Lower lobe of right lung (tissue), 2 donors: ENCODE data around the gene BCL3. TPM values are rescaled to one million over a fixed set of nuclear protein-coding genes. Genes with fewer than 3 reads are reported as not detected.

Experiments
- ATAC-seq, 2 donors: fragments of 200-7000 bp; cut with Tn5 transposase; one replicate each; pipeline ENCODE4 v1.9.1; 2020 to 2022; ENCODE audit warnings: mild to moderate bottlenecking in 2 of 2, moderate library complexity in 2 of 2
- DNase-seq: peaks from one replicate; pipeline ENCODE4 v3.0.0-alpha.2; 2020
- H3K27ac ChIP-seq: fragments of 200-600 bp; one replicate; pipeline ENCODE4 v1.8.0; 2022
- H3K27me3 ChIP-seq: fragments of 200-600 bp; one replicate; pipeline ENCODE4 v1.8.0; 2022; ENCODE audit warnings: low read depth
- H3K36me3 ChIP-seq: fragments of 200-600 bp; one replicate; pipeline ENCODE4 v1.8.0; 2022; ENCODE audit warnings: mild to moderate bottlenecking
- H3K4me1 ChIP-seq: fragments of 200-600 bp; one replicate; pipeline ENCODE4 v1.8.0; 2022
- H3K4me3 ChIP-seq: fragments of 200-600 bp; one replicate; pipeline ENCODE4 v1.8.0; 2022; ENCODE audit warnings: mild to moderate bottlenecking
- H3K9me3 ChIP-seq: fragments of 200-600 bp; one replicate; pipeline ENCODE4 v1.8.0; 2022
- intact Hi-C: fragments of 100-400 bp; cut with DNase I; formaldehyde crosslinking; loops from one replicate; pipeline ENCODE4 v1.11.0; 2022
- total RNA-seq: library from RNA; stranded (reverse); fragmentation: NEBNext Ultra II Directional; extraction: Animal tissue kit (Norgen Biotek cat#: 25700); gene quantifications from one replicate; pipeline ENCODE4 v1.2.1, GENCODE V29; 2021
- TF ChIP-seq, protein P1 (sequence below): fragments of 200-600 bp; IDR thresholded peaks from one replicate; pipeline ENCODE4 v1.8.0; 2022; ENCODE audit warnings: antibody characterized with exemption, mild to moderate bottlenecking
- donor health status: DM: no; HTN: yes; CAD: no; lungs with severe emphysema.

BCL3 gene
- total RNA-seq, 1 donor from 2014 or later, result 41.0 TPM

DNA sequence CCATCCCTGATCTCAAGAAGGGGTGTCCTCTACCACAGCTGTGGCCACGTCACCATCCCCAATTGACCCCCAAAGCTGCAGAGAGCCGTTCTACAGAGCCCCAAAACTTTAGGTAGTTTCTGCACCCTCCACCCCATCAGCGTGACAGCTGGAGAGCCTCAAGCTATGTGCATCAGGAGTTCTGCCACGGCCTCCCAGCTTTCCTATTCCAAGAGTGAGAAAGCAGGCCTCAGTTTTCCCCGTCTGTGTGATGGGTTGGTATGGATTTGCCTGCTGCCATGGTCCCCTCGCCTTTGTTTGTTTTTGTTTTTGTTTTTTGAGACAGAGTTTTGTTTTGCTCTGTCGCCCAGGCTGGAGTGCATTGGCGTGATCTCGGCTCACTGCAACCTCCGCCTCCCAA is 1.5 kb downstream of the BCL3 start:
- Histone ChIP-seq H3K4me1 (peaks cover 77% of the 10 kb centered on the region), H3K27ac (peak overlapping the region; percentile 92), H3K36me3 (peaks cover 23% of the 10 kb centered on the region), H3K27me3 (no peaks in the 10 kb centered on the region), H3K4me3 (peak overlapping the region; percentile 69), H3K9me3 (no peaks in the 10 kb centered on the region)
- ATAC-seq (no peak), DNase-seq (no peak)
- TF ChIP-seq, protein P1, sequence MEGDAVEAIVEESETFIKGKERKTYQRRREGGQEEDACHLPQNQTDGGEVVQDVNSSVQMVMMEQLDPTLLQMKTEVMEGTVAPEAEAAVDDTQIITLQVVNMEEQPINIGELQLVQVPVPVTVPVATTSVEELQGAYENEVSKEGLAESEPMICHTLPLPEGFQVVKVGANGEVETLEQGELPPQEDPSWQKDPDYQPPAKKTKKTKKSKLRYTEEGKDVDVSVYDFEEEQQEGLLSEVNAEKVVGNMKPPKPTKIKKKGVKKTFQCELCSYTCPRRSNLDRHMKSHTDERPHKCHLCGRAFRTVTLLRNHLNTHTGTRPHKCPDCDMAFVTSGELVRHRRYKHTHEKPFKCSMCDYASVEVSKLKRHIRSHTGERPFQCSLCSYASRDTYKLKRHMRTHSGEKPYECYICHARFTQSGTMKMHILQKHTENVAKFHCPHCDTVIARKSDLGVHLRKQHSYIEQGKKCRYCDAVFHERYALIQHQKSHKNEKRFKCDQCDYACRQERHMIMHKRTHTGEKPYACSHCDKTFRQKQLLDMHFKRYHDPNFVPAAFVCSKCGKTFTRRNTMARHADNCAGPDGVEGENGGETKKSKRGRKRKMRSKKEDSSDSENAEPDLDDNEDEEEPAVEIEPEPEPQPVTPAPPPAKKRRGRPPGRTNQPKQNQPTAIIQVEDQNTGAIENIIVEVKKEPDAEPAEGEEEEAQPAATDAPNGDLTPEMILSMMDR, result no peak
- intact Hi-C loops, result no loop called here

DNA sequence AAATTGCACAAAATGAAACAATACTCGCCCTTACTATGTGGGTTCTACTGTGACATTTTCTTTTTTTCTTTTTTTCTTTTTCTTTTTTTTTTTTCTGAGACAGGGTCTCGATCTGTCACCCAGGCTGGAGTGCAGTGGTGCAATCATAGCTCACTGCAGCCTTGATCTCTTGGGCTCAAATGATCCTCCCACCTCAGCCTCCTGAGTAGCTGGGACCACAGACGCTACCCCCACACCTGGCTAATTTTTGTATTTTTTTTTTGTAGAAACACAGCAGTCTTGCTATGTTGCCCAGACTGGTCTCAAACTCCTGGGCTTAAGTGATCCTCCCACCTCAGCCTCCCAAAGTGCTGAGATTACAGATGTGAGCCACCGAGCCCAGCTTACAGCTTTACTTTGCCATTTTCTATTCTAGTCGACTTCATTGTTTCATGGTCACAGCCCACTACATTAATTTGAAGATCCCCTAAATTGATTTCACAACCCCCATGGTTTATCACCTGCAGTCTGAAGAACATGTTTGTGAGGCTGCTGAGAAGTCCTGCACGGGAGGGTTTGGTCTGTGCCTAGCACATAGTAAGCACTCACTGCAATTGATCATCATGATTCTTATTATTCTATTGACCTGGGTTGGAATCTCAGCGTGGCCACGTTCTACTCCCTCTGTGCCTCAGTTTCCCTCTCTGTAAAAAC is 3.8 kb downstream of the BCL3 start:
- DNase-seq (no peak), ATAC-seq (no peak)
- Histone ChIP-seq H3K36me3 (peaks cover 39% of the 10 kb centered on the region), H3K4me3 (peak overlapping the region; percentile 58), H3K27me3 (no peaks in the 10 kb centered on the region), H3K4me1 (peaks cover 81% of the 10 kb centered on the region), H3K27ac (peak overlapping the region; percentile 94), H3K9me3 (no peaks in the 10 kb centered on the region)
- intact Hi-C loops, result no loop called here
- TF ChIP-seq, protein P1, result no peak

DNA sequence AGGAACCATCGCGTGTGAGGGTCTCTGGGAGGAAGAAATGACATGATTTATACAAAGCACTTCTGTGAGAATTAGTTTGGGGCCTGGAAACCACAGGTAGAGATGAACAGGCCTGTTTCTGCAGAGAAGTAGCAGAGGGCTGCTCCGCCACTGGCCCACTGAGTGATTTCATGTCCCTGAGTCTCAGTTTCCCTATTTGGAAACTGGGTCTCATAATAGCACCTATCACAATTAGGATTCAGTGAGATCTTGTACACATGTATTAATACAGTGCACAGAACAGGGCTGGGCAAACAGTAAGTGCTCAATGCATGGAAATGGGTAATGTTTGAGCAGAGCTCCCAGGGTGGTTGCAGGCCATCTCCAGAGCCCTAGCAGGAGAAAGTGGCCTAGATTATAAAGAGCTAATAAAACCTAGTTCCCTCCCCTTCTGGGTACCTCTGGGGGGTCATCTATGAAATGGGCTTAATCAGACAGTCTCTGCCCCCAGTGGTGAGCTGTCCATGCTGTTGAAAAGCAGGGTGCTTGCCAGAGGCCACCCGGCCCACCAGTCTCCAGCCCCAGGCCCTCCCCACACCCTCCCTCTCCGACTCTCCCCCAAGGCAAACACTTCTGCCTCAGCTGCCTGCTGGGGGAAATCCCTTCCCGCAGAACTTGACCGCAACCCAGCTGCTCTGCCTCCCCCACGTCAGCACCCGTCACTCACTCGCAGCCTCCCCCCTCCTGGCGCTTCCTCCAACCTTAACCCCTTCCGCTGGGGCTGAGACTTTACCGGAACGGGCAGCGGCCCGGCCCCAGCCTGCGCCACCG is 4.5 kb downstream of the BCL3 start:
- no peaks in the 10 kb centered on the region for H3K9me3 ChIP-seq
- TF ChIP-seq, protein P1, result no peak
- intact Hi-C loops, result no loop called here
- H3K27me3 ChIP-seq, result no peaks in the 10 kb centered on the region
- H3K4me1 ChIP-seq, result peaks cover 82% of the 10 kb centered on the region
- DNase-seq (peak; percentile 95), ATAC-seq (peak; percentile 76 to 88)
- peaks cover 47% of the 10 kb centered on the region for H3K36me3 ChIP-seq
- H3K4me3 ChIP-seq, result peak overlapping the region; percentile 58
- H3K27ac ChIP-seq, result peak overlapping the region; percentile 94

DNA sequence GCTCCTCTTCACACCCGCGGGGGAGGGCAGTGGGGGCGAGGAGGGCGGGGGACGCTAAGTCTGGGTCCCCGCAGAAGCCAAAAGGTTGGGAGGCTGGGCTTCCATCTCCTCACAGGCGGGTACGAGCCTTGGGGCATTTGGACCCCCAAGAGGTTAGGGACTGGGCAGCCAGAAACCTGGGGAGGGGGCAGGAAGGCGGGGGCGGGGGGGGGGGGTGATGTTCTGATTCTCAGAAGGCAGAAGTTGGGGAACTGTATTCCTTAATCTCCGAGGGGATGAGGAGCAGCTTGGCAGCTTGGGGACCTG is 5.1 kb downstream of the BCL3 start:
- Histone ChIP-seq H3K27me3 (no peaks in the 10 kb centered on the region), H3K27ac (peak overlapping the region; percentile 94), H3K36me3 (peaks cover 52% of the 10 kb centered on the region), H3K9me3 (no peaks in the 10 kb centered on the region), H3K4me1 (peaks cover 85% of the 10 kb centered on the region), H3K4me3 (peak overlapping the region; percentile 58)
- TF ChIP-seq, protein P1, result no peak
- intact Hi-C loops, result no loop called here
- ATAC-seq (no peak), DNase-seq (no peak)

DNA sequence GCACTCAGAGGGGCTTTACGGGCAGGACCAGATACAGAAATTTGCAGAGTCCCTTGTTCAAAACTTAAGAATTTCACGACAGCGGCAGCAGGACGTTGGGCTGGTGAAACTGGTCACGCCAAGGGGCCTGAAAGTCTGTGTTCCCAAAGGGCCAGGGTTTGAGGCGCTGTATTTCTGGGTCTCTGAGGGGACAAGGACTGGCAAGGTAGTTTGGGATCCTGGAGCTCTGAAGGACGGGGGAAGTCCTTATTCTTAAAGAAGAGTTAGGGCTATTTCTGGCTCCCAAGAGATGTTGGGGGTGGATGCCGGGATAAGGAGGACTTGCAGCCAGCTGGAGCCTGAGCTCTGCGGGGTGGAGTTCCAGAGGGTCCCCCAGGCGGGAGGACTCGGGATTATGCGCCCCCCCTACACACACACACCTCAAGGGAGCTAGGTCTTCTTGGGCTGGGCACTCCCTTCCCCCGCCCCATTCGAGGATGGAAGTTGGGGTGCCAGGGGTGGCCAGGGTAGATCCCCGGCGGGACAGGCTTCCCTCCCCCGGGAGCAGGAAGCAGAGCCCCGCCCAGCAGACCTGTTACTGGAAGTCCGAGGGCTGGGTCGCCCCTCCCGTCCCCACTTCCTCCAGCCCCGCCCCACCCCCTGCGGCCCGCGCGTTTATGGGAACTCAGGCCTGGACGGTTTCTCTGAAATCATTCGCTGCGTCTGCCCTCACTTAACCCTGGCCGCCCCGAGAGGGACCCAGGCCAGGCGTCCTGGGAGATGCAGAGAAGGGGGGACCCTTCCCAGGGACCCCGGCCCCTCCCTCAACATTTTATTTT is 5.6 kb downstream of the BCL3 start:
- TF ChIP-seq, protein P1, result no peak
- Histone ChIP-seq H3K4me3 (peak overlapping the region; percentile 58), H3K4me1 (peaks cover 87% of the 10 kb centered on the region), H3K36me3 (peaks cover 54% of the 10 kb centered on the region), H3K27ac (peak overlapping the region; percentile 94), H3K27me3 (no peaks in the 10 kb centered on the region), H3K9me3 (no peaks in the 10 kb centered on the region)
- DNase-seq, result peak; percentile 98
- intact Hi-C loops, result no loop called here
- ATAC-seq, result peak; percentile 85 to 86
